Ascending aorta (tissue), 2 donors: ENCODE data around the gene GH1. TPM values are rescaled to one million over a fixed set of nuclear protein-coding genes. Genes with fewer than 3 reads are reported as not detected.
"Not testable (repeated sequence)": the region's sequence is repeated elsewhere in the genome, so short reads cannot be mapped to it uniquely, and the experiment has no call there.

Experiments used
- DNase-seq, 2 donors: peaks; one replicate each; pipeline ENCODE4 v3.0.0-alpha.2; 2019; ENCODE audit warnings: low spot score in 2 of 2
- H3K27ac ChIP-seq, 2 donors: fragments of 200-600 bp; sonication (generic); one replicate each; pipeline ENCODE4 v1.5.1; 2016 to 2017; ENCODE audit warnings: mild to moderate bottlenecking in 1 of 2
- H3K27me3 ChIP-seq: fragments of 200-600 bp; sonication (generic); one replicate; pipeline ENCODE4 v1.5.1; 2017
- H3K36me3 ChIP-seq, 2 donors: fragments of 200-600 bp; sonication (generic); one replicate each; pipeline ENCODE4 v1.5.1; 2016
- H3K4me1 ChIP-seq, 2 donors: fragments of 200-600 bp; sonication (generic); one replicate each; pipeline ENCODE4 v1.5.1; 2016 to 2017; ENCODE audit warnings: mild to moderate bottlenecking in 1 of 2
- H3K4me3 ChIP-seq, 2 donors: fragments of 200-600 bp; sonication (generic); one replicate each; pipeline ENCODE4 v1.5.1; 2016 to 2017; ENCODE audit warnings: mild to moderate bottlenecking in 1 of 2
- H3K9me3 ChIP-seq, 2 donors: fragments of 200-600 bp; sonication (generic); one replicate each; pipeline ENCODE4 v1.5.1; 2016
- intact Hi-C: fragments of 100-400 bp; cut with DNase I; formaldehyde crosslinking; loops from one replicate; pipeline ENCODE4 v1.15.1; 2023
- total RNA-seq: library from RNA; depleted of rRNA; stranded (reverse); fragments of >200 nt; gene quantifications from one replicate; pipeline ENCODE4 v1.1.0, GENCODE V29; 2016
- TF ChIP-seq, protein P1 (sequence below), 3 experiments: fragments of 200-600 bp in 2 of 3; fragments of 450-650 bp in 1 of 3; sonication (generic) in 2 of 3; IDR thresholded peaks; one replicate each; pipeline ENCODE4 v1.5.1; 2016 to 2019; ENCODE audit warnings: antibody characterized with exemption in 3 of 3, mild to moderate bottlenecking in 1 of 3, moderate library complexity in 1 of 3

GH1 gene
- total RNA-seq, 1 donor from 2014 or later, result not detected

DNA sequence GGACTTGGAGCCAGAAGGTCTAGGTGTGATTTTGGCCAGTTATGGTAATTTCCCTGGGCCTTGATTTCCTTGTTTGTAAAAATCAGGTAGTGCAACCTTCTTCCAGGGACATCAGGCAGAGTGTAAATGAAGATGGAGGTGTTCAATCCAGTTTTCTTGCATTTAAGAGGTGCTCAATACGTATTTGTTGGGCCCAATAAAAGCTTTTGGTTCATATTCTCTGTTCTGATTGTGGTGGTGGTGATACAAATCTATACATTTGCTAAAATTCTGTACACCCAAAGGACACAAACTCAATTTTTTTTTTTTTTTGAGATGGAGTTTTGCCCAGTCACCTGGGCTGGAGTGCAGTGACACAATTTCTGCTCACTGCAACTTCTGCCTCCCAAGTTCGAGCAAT, 7.5 kb upstream of the GH1 start:
- Histone ChIP-seq H3K4me3 (no peak overlapping the region), H3K27ac (no peak overlapping the region), H3K9me3 (no peaks in the 10 kb centered on the region), H3K36me3 (no peaks in the 10 kb centered on the region), H3K4me1 (no peaks in the 10 kb centered on the region), H3K27me3 (no peaks in the 10 kb centered on the region)
- intact Hi-C loops, result no loop called here
- TF ChIP-seq, protein P1, sequence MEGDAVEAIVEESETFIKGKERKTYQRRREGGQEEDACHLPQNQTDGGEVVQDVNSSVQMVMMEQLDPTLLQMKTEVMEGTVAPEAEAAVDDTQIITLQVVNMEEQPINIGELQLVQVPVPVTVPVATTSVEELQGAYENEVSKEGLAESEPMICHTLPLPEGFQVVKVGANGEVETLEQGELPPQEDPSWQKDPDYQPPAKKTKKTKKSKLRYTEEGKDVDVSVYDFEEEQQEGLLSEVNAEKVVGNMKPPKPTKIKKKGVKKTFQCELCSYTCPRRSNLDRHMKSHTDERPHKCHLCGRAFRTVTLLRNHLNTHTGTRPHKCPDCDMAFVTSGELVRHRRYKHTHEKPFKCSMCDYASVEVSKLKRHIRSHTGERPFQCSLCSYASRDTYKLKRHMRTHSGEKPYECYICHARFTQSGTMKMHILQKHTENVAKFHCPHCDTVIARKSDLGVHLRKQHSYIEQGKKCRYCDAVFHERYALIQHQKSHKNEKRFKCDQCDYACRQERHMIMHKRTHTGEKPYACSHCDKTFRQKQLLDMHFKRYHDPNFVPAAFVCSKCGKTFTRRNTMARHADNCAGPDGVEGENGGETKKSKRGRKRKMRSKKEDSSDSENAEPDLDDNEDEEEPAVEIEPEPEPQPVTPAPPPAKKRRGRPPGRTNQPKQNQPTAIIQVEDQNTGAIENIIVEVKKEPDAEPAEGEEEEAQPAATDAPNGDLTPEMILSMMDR (IDR thresholded peaks at IDR 0.05), result no peak
- DNase-seq, result no peak

DNA sequence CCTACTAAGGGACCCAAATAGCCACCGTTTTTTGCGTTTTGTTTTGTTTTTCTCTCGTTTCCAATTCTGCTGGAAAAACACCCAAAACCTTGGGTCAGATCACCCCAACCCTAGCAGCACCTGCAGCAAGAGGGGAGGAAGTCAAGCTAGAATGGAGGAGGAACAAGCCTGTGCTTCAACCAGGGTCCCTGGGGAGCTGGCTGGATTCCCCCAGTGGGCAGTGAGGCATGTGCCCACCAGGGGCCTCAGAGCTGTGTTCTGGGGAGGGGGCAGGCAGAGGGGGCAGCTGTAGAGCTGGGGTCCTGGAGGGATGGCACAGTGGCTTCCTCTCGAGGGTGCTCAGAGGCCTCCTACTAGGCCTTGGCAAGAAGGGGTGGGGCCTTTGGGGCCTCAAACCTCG, 7.0 kb upstream of the GH1 start:
- no peaks in the 10 kb centered on the region for H3K36me3 ChIP-seq
- H3K27me3 ChIP-seq, result no peaks in the 10 kb centered on the region
- no peaks in the 10 kb centered on the region for H3K4me1 ChIP-seq
- intact Hi-C loops, result no loop called here
- TF ChIP-seq, protein P1 (IDR thresholded peaks at IDR 0.05), result no peak
- H3K4me3 ChIP-seq, result no peak overlapping the region
- no peak for DNase-seq
- H3K27ac ChIP-seq, result no peak overlapping the region
- no peaks in the 10 kb centered on the region for H3K9me3 ChIP-seq

DNA sequence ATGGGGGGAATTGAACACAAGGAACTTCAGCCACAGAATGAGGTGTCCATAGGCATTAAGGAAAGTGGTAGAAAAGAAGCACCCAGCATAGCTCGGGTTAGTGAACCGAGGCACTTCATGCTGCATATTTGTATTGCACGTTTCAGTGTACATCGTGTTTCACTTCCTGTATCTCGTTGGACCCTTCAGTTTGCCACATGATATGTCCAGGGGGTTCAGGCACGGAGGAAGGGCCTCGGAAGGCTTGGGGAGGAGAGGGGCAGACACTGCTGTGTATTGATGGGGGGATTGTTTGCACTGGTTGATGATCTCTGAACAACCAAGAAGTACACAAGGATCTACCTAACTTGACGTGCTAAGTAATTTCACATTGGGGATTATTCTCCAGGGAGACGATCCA, 3.8 kb upstream of the GH1 start:
- intact Hi-C loops, H3K36me3 ChIP-seq, H3K4me1 ChIP-seq, H3K9me3 ChIP-seq, DNase-seq, H3K27ac ChIP-seq, H3K4me3 ChIP-seq, H3K27me3 ChIP-seq: not testable (repeated sequence)

DNA sequence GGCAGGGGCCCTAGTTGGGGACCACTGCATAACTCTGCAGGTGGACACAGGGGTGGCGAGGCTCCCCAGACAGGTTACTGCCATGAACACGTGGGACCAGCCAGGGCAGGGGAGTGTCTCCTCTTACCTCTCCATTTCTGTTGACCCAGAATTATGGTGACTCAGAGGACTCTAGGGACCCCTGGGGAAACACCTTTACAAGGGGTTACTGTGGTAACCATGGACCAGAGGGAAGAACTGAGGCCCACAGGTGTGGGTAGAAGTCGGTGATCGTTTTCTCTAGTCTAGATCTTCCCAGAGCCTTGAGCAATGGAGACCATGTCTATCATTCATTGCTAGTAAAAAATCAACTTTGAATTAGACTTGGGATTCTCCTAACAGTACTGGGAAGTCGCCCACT, 2.1 kb upstream of the GH1 start:
- intact Hi-C loops, H3K4me1 ChIP-seq, H3K36me3 ChIP-seq, H3K27me3 ChIP-seq, DNase-seq, H3K9me3 ChIP-seq, H3K27ac ChIP-seq, H3K4me3 ChIP-seq: not testable (repeated sequence)

DNA sequence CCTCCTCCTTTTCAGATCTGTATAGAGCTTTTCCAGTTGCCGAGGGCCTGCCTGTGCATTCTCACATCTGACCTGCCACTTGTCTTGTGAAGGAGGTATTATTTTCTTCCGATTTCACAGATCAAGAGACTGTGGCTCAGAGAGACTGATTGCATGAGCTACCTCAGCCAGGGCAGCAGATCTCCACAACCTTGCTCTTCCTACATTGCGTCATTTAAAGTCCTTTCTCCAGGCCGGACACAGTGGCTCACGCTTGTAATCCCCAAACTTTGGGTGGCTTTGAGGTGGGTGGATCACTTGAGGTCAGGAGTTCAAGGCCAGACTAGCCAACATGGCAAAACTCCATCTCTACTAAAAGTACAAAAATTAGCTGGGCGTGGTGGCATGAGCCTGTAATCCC, 1.4 kb upstream of the GH1 start:
- H3K27ac ChIP-seq, H3K9me3 ChIP-seq, H3K4me3 ChIP-seq, H3K27me3 ChIP-seq, DNase-seq, H3K4me1 ChIP-seq, H3K36me3 ChIP-seq, intact Hi-C loops: not testable (repeated sequence)

DNA sequence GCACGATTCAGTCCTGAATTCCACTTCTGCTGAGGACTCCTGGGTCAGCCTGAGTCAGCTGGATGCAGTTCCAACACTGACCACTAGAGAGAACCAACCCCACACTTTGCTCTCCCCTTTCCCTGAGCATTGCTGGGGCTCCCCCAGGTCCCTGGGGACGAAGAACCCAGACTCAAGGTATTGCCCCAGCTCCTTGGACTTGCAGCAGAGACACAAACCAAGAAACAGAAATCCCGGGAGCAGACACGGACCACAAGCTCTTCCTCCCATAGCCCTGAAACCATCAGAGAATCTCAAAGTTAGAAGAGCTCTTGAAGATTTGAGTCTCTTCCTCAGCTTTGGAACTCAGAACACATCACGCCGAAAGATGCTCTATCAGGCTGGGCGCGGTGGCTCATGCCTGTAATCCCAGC, 678 bp upstream of the GH1 start:
- Histone ChIP-seq H3K36me3 (no peaks in the 10 kb centered on the region), H3K27me3 (no peaks in the 10 kb centered on the region), H3K27ac (no peak overlapping the region), H3K9me3 (no peaks in the 10 kb centered on the region), H3K4me3 (no peak overlapping the region), H3K4me1 (no peaks in the 10 kb centered on the region)
- DNase-seq, result peak in 1 of 2 donors; percentile 73
- TF ChIP-seq, protein P1 (IDR thresholded peaks at IDR 0.05), result peak; percentile 87 to 95 (median 91)
- intact Hi-C loops, result loop anchor here (2.0 kb wide), 2 partner anchors 105 to 213 kb away; no protein-coding TSS in a partner anchor

DNA sequence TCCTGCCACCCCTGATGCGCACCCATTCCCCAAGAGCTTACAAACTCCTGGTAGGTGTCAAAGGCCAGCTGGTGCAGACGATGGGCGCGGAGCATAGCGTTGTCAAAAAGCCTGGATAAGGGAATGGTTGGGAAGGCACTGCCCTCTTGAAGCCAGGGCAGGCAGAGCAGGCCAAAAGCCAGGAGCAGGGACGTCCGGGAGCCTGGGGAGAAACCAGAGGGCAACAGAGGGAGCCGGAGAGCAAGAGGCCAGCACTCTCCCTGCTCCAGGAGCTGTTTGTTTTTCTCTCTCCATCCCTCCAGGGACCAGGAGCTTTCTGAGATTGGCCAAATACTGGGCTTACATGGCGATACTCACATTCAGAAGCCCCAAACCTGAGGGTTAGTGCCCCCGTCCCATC, 334 bp downstream of the GH1 start:
- no peaks in the 10 kb centered on the region for H3K4me1 ChIP-seq
- intact Hi-C loops, result loop anchor here (2.0 kb wide), 2 partner anchors 106 to 214 kb away; no protein-coding TSS in a partner anchor
- no peaks in the 10 kb centered on the region for H3K9me3 ChIP-seq
- H3K27me3 ChIP-seq, result no peaks in the 10 kb centered on the region
- H3K4me3 ChIP-seq, result no peak overlapping the region
- H3K27ac ChIP-seq, result no peak overlapping the region
- TF ChIP-seq, protein P1 (IDR thresholded peaks at IDR 0.05), result no peak
- no peak for DNase-seq
- H3K36me3 ChIP-seq, result no peaks in the 10 kb centered on the region
